OCI-LY1 (cell line): ENCODE results near the gene RBPMS2.

Experiments
- CTCF ChIP-seq: fragments of 200-600 bp; sonication (generic), shearing (Covaris generic); IDR thresholded peaks from 2 replicates; pipeline ENCODE4 v1.5.1; 2017; ENCODE audit warnings: mild to moderate bottlenecking, antibody characterized with exemption, low read length, moderate library complexity, mixed read lengths
- EZH2 ChIP-seq: fragments of 200-600 bp; sonication (generic), shearing (Covaris generic); IDR thresholded peaks from 2 replicates; pipeline ENCODE4 v1.8.0; 2017; ENCODE audit warnings: borderline replicate concordance, mixed run types, mild to moderate bottlenecking, antibody characterized with exemption, low read length, moderate library complexity, mixed read lengths

DNA sequence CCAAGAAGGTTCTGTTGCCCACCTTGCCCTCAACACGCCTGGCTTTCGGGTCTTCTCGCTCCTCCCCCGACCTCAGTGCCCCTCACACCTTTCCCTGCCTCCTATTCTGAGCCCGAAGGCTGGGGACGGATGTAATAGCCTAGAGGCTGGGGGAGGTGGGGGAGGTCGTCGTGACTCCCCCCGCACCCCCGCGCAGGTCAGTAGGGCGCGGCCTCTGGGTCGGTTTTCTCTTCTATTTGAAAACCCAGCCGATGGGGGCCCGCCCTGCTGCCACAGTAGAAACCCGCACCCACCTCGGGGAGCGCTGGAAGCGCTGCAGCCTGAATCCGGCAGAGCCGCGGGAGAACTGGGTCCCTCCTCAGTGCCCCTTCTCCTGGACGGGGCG is 1.0 kb upstream of the RBPMS2 start:
- no peak for TF ChIP-seq CTCF
- TF ChIP-seq EZH2 = no peak
